ENCODE data around the gene SLC22A23. TPM values are rescaled to one million over a fixed set of nuclear protein-coding genes. Genes with fewer than 3 reads are reported as not detected.

Gene SLC22A23
- total RNA-seq, 2 experiments from 2014 or later = 0.23 to 0.24 TPM

DNA sequence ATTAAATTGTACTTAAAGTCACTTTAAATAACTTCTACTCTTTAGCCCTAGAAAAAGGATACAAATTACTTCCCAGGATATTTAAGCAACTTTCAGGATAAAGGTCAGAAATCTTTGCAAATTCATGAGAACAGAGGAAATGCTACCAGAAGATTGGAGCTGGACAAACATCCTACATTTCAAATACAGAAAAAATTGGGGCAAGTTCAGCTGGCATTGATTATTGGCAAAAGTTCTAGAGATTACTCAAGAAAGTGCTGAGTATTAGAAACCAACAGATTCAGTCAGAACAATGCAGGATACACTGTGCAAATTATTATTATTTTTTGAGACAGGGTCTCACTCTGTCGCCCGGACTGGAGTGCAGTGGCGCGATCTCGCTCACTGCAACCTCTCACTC lies 6.0 kb downstream of the SLC22A23 start:
- no peak for ATAC-seq
- POLR2A ChIA-PET = no interaction called here
- no peak for DNase-seq
- Mint-ChIP-seq H3K27ac (no peak overlapping the region), H3K27me3 (ENCODE audit: low read depth) (peaks cover 11% of the 10 kb centered on the region), H3K9me3 (ENCODE audit: insufficient read depth) (no peaks in the 10 kb centered on the region), H3K4me3 (no peak overlapping the region), H3K4me1 (ENCODE audit: low read depth) (peaks cover 7% of the 10 kb centered on the region), H3K36me3 (ENCODE audit: low read depth) (no peaks in the 10 kb centered on the region)
- CTCF ChIA-PET = no interaction called here

DNA sequence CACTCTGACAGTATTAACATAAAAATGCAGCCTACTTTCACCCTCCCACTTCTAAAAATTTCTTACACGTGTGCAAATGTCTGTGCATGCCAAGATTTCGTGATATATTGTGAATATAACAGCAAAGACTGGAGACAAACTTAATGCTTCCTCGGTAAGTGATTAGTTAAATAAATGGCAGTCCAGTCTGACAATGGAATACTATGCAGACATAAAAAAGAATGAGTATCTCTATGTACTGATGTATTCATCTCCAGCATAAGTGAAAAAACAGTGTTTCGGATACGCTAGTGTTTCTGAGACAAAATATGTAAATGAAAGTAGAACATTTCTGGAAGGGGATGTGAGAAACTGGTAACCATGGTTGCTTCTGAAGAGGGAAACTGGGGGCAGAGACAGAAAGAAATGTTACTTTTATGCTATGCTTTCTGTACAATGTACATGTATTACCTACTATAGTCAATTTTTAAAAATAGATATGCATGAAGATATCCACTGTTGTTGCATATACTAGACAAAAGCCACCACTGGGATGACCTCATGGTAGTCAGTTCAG lies 7.0 kb downstream of the SLC22A23 start:
- H3K4me3 Mint-ChIP-seq = no peak overlapping the region
- peaks cover 11% of the 10 kb centered on the region for H3K27me3 Mint-ChIP-seq (ENCODE audit: low read depth)
- DNase-seq (no peak), ATAC-seq (no peak)
- POLR2A ChIA-PET = no interaction called here
- H3K27ac Mint-ChIP-seq = no peak overlapping the region
- CTCF ChIA-PET = no interaction called here
- no peaks in the 10 kb centered on the region for H3K9me3 Mint-ChIP-seq (ENCODE audit: insufficient read depth)
- peaks cover 7% of the 10 kb centered on the region for H3K4me1 Mint-ChIP-seq (ENCODE audit: low read depth)
- no peaks in the 10 kb centered on the region for H3K36me3 Mint-ChIP-seq (ENCODE audit: low read depth)

DNA sequence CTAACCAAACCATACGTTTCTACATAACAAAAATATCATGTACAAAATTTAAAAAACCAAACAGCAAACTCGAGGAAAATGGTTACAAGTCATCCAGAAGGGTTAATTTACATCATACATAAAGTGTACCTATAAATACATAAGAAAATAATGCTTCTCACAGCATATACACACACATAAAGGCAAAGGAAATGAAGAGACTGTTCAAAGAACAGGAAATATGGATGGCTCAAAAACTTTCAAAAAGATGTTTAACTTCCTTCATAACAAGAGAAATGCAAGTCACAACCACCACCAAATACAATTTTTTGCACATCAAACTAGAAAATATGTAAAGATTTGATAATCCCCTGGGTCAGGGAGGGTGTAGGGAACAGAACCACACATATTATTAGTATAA lies 7.5 kb downstream of the SLC22A23 start:
- H3K36me3 Mint-ChIP-seq (ENCODE audit: low read depth) = no peaks in the 10 kb centered on the region
- H3K4me3 Mint-ChIP-seq = no peak overlapping the region
- peaks cover 11% of the 10 kb centered on the region for H3K27me3 Mint-ChIP-seq (ENCODE audit: low read depth)
- no peak for DNase-seq
- H3K27ac Mint-ChIP-seq = no peak overlapping the region
- ChIA-PET POLR2A (no interaction called here), CTCF (no interaction called here)
- no peaks in the 10 kb centered on the region for H3K9me3 Mint-ChIP-seq (ENCODE audit: insufficient read depth)
- H3K4me1 Mint-ChIP-seq (ENCODE audit: low read depth) = peaks cover 7% of the 10 kb centered on the region
- ATAC-seq = no peak

DNA sequence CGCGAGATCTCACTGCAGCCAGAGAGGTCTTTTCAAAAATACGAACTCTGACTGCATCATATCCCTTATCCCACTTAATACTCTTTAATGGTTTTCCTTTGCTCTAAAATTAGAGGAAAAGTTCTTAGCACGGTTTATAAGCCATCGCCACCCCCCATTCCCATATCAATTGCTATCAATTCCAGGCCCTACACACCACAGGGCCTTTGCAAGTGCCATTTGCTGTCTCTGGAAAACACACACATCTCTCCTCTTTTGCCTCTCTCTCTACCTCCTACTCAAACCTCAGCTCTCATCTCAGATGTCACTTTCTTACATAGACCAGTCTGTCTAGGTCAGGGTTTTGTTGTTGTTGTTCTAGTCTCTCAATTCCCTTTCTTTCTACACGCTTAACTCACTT lies 9.8 kb downstream of the SLC22A23 start:
- POLR2A ChIA-PET = no interaction called here
- Mint-ChIP-seq H3K9me3 (ENCODE audit: insufficient read depth) (no peaks in the 10 kb centered on the region), H3K4me1 (ENCODE audit: low read depth) (peaks cover 7% of the 10 kb centered on the region), H3K4me3 (no peak overlapping the region), H3K27me3 (ENCODE audit: low read depth) (peaks cover 6% of the 10 kb centered on the region), H3K27ac (no peak overlapping the region), H3K36me3 (ENCODE audit: low read depth) (no peaks in the 10 kb centered on the region)
- ATAC-seq = no peak
- CTCF ChIA-PET = no interaction called here
- no peak for DNase-seq

DNA sequence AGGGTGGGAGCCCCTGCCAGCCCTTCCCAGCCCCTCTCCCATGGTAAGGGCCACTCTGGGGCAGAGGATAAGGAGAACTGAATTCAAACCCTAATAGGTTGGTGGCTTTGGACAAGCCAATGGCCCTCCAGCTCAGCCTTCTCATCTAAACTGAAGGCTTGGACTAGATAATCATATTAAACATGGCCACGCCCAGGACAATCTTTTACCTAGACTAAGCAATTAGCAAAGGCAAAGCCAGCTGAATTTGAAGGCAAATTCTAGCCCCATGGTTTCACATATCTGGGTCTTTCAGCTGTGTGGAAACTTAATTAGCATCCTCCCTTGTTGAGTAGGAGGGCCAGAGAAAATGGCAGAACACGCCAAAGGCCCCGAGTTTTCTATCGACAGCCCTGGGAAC lies 10.7 kb downstream of the SLC22A23 start:
- H3K27ac Mint-ChIP-seq = no peak overlapping the region
- H3K36me3 Mint-ChIP-seq (ENCODE audit: low read depth) = no peaks in the 10 kb centered on the region
- H3K4me3 Mint-ChIP-seq = no peak overlapping the region
- ATAC-seq = no peak
- no peaks in the 10 kb centered on the region for H3K27me3 Mint-ChIP-seq (ENCODE audit: low read depth)
- H3K4me1 Mint-ChIP-seq (ENCODE audit: low read depth) = peaks cover 7% of the 10 kb centered on the region
- H3K9me3 Mint-ChIP-seq (ENCODE audit: insufficient read depth) = no peaks in the 10 kb centered on the region
- DNase-seq = no peak
- ChIA-PET POLR2A (interaction anchor here (0.5 kb wide), 1 partner anchor 354 kb away, joined by 6 read pairs; no protein-coding TSS in a partner anchor), CTCF (interaction anchor here (0.9 kb wide), 1 partner anchor 35 kb away, joined by 3 read pairs; no protein-coding TSS in a partner anchor)

DNA sequence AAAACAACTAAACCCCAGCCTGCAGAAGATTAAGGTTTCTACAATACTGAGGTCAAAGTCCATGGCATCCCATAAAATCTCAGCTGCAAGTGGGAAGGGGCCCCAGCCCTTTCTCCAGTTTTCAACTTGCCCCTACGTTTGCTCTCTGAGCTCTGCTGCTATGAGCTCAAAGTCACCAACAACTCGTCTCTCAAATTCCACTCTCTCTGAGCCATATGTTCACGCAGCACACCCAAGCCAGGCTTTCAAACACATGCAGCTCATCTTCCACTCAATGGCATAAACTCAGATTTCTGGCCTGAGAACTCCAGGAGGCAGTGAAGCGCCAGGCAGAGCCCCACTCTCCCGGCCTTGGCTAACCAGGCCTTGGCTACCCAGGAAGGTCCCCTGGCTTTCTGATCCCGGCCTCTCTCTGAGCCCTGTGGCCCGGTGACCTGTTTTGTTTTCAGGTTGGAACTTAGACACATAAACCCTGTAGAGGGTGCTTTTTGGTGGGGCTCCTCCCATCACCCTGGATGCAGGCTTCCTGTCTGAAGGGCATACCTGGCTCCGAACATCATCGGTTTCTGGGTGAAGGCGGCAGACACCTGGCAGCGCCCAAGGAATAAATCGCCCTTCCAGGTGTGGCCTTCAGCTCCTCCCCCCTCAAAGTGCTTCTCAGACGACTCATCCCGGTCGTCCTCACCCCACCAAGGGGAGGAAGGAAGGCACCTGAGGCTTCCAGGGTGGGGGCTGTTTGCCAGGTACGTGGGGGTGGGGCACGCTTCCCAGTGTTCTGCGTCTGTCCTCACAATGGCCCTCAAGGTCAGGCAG lies 12.4 kb downstream of the SLC22A23 start:
- H3K4me3 Mint-ChIP-seq = no peak overlapping the region
- H3K27me3 Mint-ChIP-seq (ENCODE audit: low read depth) = no peaks in the 10 kb centered on the region
- POLR2A ChIA-PET = no interaction called here
- H3K36me3 Mint-ChIP-seq (ENCODE audit: low read depth) = no peaks in the 10 kb centered on the region
- peaks cover 5% of the 10 kb centered on the region for H3K4me1 Mint-ChIP-seq (ENCODE audit: low read depth)
- H3K27ac Mint-ChIP-seq = no peak overlapping the region
- DNase-seq (no peak), ATAC-seq (no peak)
- CTCF ChIA-PET = interaction anchor here (0.7 to 1.0 kb wide), 3 partner anchors 9 to 14 kb away, joined by 3 read pairs; no protein-coding TSS in a partner anchor
- H3K9me3 Mint-ChIP-seq (ENCODE audit: insufficient read depth) = no peaks in the 10 kb centered on the region

DNA sequence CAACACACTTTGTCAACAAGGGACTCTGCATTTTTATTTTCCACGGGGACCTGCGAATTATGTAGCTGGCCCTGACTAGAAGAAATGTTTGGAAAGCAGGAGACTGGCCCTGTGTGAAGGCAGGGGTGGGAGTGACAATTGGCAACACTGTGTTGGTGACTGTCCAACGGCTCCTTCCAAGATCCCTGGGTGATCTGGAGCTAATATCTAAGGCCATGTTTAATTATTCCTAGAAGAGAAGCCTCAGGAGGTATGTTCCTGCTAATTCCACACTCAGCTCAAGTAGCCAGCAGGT lies 13.7 kb downstream of the SLC22A23 start:
- no peaks in the 10 kb centered on the region for H3K9me3 Mint-ChIP-seq (ENCODE audit: insufficient read depth)
- ChIA-PET CTCF (interaction anchor here (1.0 kb wide), 1 partner anchor 15 kb away, joined by 3 read pairs; no protein-coding TSS in a partner anchor), POLR2A (no interaction called here)
- H3K36me3 Mint-ChIP-seq (ENCODE audit: low read depth) = no peaks in the 10 kb centered on the region
- DNase-seq = no peak
- no peak for ATAC-seq
- no peaks in the 10 kb centered on the region for H3K27me3 Mint-ChIP-seq (ENCODE audit: low read depth)
- no peak overlapping the region for H3K27ac Mint-ChIP-seq
- no peak overlapping the region for H3K4me3 Mint-ChIP-seq
- H3K4me1 Mint-ChIP-seq (ENCODE audit: low read depth) = no peaks in the 10 kb centered on the region

DNA sequence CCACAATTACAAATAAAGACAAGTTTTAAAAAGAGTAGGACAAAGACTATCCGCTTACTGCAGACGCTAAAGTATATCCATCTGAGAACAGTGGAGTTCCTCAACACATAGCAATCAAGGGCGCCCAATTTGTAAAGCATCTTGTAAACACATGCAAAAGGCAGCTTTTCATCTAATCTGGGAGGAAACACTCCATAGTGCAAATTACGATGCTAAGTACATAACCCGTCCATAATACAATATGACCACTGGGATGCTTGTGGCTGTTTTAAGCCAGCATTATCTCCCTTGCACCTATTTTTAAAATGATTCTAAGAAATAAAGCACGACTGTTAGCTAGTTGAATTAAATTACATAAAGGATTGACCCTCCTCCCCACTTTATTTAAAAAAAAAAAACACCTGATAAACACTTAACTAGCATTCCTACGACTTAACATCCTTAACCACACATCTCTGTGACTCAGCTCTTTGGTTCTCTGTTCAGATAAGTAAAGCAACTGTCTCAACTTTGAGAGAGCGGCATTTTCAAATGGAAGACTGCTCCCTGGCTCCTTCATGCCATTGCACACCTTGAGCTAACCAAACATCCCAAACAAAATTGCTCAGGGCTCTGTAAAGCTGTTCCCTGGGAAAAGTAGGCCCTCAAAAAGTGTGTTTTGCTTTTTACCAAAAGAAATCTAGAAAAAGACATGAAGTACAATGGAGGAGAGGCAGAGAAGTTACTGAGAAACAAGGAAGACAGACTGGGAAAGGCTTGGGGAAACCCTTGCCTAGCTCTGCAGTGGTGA lies 14.2 kb downstream of the SLC22A23 start:
- DNase-seq (no peak), ATAC-seq (no peak)
- Mint-ChIP-seq H3K27ac (no peak overlapping the region), H3K4me3 (no peak overlapping the region), H3K36me3 (ENCODE audit: low read depth) (no peaks in the 10 kb centered on the region), H3K9me3 (ENCODE audit: insufficient read depth) (no peaks in the 10 kb centered on the region), H3K27me3 (ENCODE audit: low read depth) (no peaks in the 10 kb centered on the region), H3K4me1 (ENCODE audit: low read depth) (no peaks in the 10 kb centered on the region)
- CTCF ChIA-PET = no interaction called here
- POLR2A ChIA-PET = no interaction called here

DNA sequence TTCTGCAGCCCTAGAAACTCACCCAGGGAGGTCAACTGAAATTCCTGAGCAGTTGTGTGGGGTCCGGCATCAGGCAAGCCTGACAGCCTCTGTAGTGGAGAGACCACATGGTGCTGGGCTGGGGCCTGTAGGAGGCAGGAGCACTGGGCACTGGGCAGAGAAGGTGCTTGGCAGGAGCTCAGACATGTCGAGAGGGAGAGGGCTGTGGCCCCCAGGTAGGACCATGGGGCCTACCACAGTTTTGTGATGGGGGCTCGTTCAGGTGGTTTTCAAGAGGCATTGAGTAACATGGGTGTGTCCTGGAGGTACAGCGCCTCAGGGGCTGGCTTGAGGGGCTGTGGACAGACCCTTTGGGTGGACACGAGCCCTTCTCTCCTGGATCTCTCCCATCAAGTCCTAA lies 15.9 kb downstream of the SLC22A23 start:
- ATAC-seq = no peak
- no peak overlapping the region for H3K4me3 Mint-ChIP-seq
- H3K36me3 Mint-ChIP-seq (ENCODE audit: low read depth) = no peaks in the 10 kb centered on the region
- no peak for DNase-seq
- no peaks in the 10 kb centered on the region for H3K27me3 Mint-ChIP-seq (ENCODE audit: low read depth)
- H3K27ac Mint-ChIP-seq = no peak overlapping the region
- no peaks in the 10 kb centered on the region for H3K4me1 Mint-ChIP-seq (ENCODE audit: low read depth)
- ChIA-PET POLR2A (interaction anchor here (0.5 kb wide), 1 partner anchor 20 kb away, joined by 4 read pairs; no protein-coding TSS in a partner anchor), CTCF (no interaction called here)
- H3K9me3 Mint-ChIP-seq (ENCODE audit: insufficient read depth) = no peaks in the 10 kb centered on the region

DNA sequence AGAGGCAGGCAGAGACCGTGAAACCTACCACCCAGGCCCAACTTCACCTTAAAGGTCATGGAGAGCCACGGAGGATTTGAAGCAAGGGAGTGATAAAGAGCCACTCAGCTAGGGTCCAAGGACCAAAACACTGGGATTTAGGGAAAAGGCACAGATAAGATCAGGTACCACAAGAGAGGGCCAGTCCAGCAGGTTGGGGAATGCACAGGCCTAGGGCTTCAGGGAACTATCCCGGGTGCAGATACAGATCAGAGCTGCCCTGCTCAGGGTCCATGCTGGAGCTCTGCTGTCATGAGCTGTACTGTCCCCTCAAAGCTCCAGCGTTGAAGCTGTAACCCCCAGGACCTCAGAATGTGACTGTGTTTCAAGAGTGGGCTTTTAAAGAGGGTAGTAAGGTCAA lies 16.9 kb downstream of the SLC22A23 start:
- ChIA-PET POLR2A (no interaction called here), CTCF (no interaction called here)
- no peak overlapping the region for H3K4me3 Mint-ChIP-seq

DNA sequence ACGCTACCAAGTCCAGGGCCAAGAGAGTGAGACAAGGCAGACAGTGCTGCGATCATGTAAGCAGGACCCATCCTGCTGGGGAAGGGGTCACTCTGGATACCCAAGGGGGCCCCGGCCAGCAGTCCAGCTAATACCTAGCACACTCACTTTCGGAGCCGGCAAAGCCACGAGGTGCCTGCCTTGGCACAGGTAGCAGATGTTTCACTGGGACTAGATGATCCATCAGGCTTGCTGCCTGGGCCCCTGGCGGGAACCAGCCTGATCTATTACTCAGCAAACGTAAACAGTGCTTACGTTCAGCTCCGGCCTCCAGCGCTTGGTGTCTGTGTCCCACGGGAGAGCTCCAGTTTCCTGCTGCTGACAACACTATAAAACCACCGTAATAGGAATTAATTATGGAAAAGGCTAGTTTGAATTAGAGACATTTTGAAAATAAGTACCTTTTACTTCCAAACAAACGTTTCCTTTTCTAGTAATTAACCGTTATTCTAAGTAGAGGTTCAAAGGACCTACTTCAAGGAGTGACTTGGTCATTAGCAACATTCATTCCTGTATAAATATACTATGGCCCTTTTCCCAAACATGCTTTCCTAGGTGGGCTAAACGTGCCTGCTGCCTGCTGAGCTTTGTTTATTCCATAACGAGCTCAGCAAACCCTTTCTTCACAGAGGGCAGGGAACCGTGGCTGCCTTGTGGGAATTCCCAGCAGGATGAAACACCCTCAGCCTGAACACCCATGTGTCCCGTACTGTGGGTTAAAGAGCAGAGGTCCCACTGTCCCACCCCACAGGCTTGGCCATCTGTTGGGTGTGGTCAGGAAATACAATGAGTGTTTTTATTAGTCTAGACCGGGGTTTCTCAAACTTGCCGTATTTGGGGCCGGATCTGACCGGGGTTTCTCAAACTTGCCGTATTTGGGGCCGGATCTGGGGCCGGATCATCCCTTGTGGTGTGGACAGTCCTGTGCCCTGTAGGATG lies 18.4 kb downstream of the SLC22A23 start:
- no peak for DNase-seq
- ChIA-PET CTCF (no interaction called here), POLR2A (no interaction called here)
- H3K4me3 Mint-ChIP-seq = no peak overlapping the region
- no peak for ATAC-seq
- H3K27ac Mint-ChIP-seq = no peak overlapping the region
- no peaks in the 10 kb centered on the region for H3K27me3 Mint-ChIP-seq (ENCODE audit: low read depth)
- H3K9me3 Mint-ChIP-seq (ENCODE audit: insufficient read depth) = no peaks in the 10 kb centered on the region
- no peaks in the 10 kb centered on the region for H3K36me3 Mint-ChIP-seq (ENCODE audit: low read depth)
- no peaks in the 10 kb centered on the region for H3K4me1 Mint-ChIP-seq (ENCODE audit: low read depth)

More for the DNA sequence above, 16.9 kb downstream of the SLC22A23 start:
- no peak overlapping the region for H3K27ac Mint-ChIP-seq
- no peaks in the 10 kb centered on the region for H3K36me3 Mint-ChIP-seq (ENCODE audit: low read depth)
- ATAC-seq (no peak), DNase-seq (no peak)
- no peaks in the 10 kb centered on the region for H3K27me3 Mint-ChIP-seq (ENCODE audit: low read depth)
- H3K9me3 Mint-ChIP-seq (ENCODE audit: insufficient read depth) = no peaks in the 10 kb centered on the region
- no peaks in the 10 kb centered on the region for H3K4me1 Mint-ChIP-seq (ENCODE audit: low read depth)

All from activated CD8-positive, alpha-beta T cell treated with anti-CD3 and anti-CD28 coated beads, Interleukin-2, amount 10 ng/mL, durations not matched to agents 7 days and 5 days (primary cell).